ENCODE results near the gene MGAT3. TPM values are rescaled to one million over a fixed set of nuclear protein-coding genes. Genes with fewer than 3 reads are reported as not detected.

Gene MGAT3
- total and polyA plus RNA-seq, 2 of the 8 experiments (the other 6 are each of a cell fraction or from before 2014, with no cell fraction given), result 4.3 to 9.2 TPM

- 0 out of 2 replicates have a peak overlapping the region, but pooled peaks have one; percentile 27 for H2AK5ac ChIP-seq (ENCODE audit: low read depth, low read length)
- no peak overlapping the region for H3K18ac ChIP-seq (ENCODE audit: extremely low read depth, low read length)
- H3K4ac ChIP-seq (replicated peaks; ENCODE audit: insufficient read length, low read depth, low read length), result peak overlapping the region; percentile 95
- H3K9ac ChIP-seq (replicated peaks in 1 of 4; ENCODE audit: extremely low read depth in 1 of 4, low read depth in 3 of 4, low read length in 3 of 4), result no peak overlapping the region
- H3K79me2 ChIP-seq (ENCODE audit: control insufficient read depth in 1 of 2, insufficient read depth in 2 of 2, low read length in 2 of 2), result peaks cover 0 to 14% of the 10 kb centered on the region in 2 experiments; a peak in 2 of 4 replicates
- peak overlapping the region; percentile 22 for H4K8ac ChIP-seq (ENCODE audit: extremely low read depth, insufficient read depth, low read length)
- no peak overlapping the region for H4K5ac ChIP-seq (ENCODE audit: insufficient read length, low read depth, low read length)
- H2BK15ac ChIP-seq (ENCODE audit: low read length), result peak overlapping the region; percentile 21; the same call in 1 of the 2 replicates
- no peak for FAIRE-seq
- H3K27ac ChIP-seq (ENCODE audit: low read depth, low read length), result no peak overlapping the region
- peak overlapping the region; percentile 91 for H2BK12ac ChIP-seq (ENCODE audit: low read depth, low read length)
- H4K20me1 ChIP-seq (replicated peaks in 1 of 2; ENCODE audit: control insufficient read depth in 1 of 2, insufficient read depth in 2 of 2, low read length in 2 of 2), result peaks cover 3 to 13% of the 10 kb centered on the region in 2 experiments
- peaks cover 8% of the 10 kb centered on the region for H3K23me2 ChIP-seq (ENCODE audit: low read depth, low read length)
- H2BK20ac ChIP-seq (ENCODE audit: low read length), result 0 out of 2 replicates have a peak overlapping the region, but pooled peaks have one; percentile 21
- H3K14ac ChIP-seq (ENCODE audit: insufficient read length), result no peak overlapping the region
- ChIA-PET CTCF (ENCODE audit: partially characterized antibody) (interaction anchor here (0.6 to 21.9 kb wide), 49 partner anchors 12 to 1678 kb away, joined by 3 to 361 read pairs (median 4); partner anchors contain the start of gene MIEF1), POLR2A (ENCODE audit: partially characterized antibody) (interaction anchor here (0.5 to 3.6 kb wide), 4 partner anchors 11 to 800 kb away, joined by 3 to 61 read pairs (median 8); partner anchors contain the start of genes ATF4 and RPL3)
- H3K9me3 ChIP-seq (ENCODE audit: insufficient read depth in 2 of 2, low read depth in 1 of 2, low read length in 1 of 2), result no peaks in the 10 kb centered on the region
- peak overlapping the region; percentile 12 for H2BK120ac ChIP-seq (replicated peaks; ENCODE audit: low read depth, low read length)
- H3K79me1 ChIP-seq (ENCODE audit: low read depth, low read length), result 0 out of 2 replicates have a peak, but pooled peaks cover 3% of the 10 kb centered on the region
- 80% methylated on average over 12 of the region's 12 CpGs; no CpG with 5 or more reads in 1 of the 2 experiments for WGBS, 2 experiments (ENCODE audit: extremely low coverage in 1 of 2, insufficient coverage in 1 of 2, insufficient read length in 1 of 2, insufficient replicate concordance in 2 of 2, low coverage in 1 of 2, low lambda C conversion rate in 2 of 2, missing lambda C conversion rate in 1 of 2)
- no peak overlapping the region for H3K23ac ChIP-seq (ENCODE audit: insufficient read length)
- TF ChIP-seq BCL11A (IDR thresholded peaks at IDR 0.05; ENCODE audit: low read depth in 2 of 2, low read length in 2 of 2) (no peak), SAP30 (IDR thresholded peaks at IDR 0.05; ENCODE audit: insufficient read depth, insufficient replicate concordance, low read length) (no peak), SIN3A (conservative IDR thresholded peaks at IDR 0.05 in 1 of 2, IDR thresholded peaks at IDR 0.05 in 1 of 2; ENCODE audit: low read depth in 1 of 2, low read length in 2 of 2) (no peak), CTCF (IDR thresholded peaks at IDR 0.05; ENCODE audit: control extremely low read depth in 1 of 3, insufficient read depth in 1 of 3, low read depth in 1 of 3, low read length in 3 of 3) (peak in 2 of 3 experiments; percentile 12 to 21; a peak in 2 of 4 replicates), RBBP5 (IDR thresholded peaks at IDR 0.05; ENCODE audit: borderline replicate concordance, low read depth, low read length) (no peak), POLR2A (IDR thresholded peaks at IDR 0.05; ENCODE audit: control extremely low read depth in 1 of 2, low read depth in 2 of 2, low read length in 2 of 2) (no peak), SRF (IDR thresholded peaks at IDR 0.05; ENCODE audit: low read depth, low read length) (peak; percentile 41; the same call in 1 of the 2 replicates)
- H3K56ac ChIP-seq (replicated peaks; ENCODE audit: insufficient read length, low read depth, low read length), result no peak overlapping the region
- H4K91ac ChIP-seq (replicated peaks; ENCODE audit: insufficient read length, low read length), result peak overlapping the region; percentile 29
- no peaks in the 10 kb centered on the region for H3K27me3 ChIP-seq (replicated peaks in 1 of 4; ENCODE audit: control insufficient read depth in 3 of 4, extremely low read depth in 1 of 4, insufficient read depth in 3 of 4, low read length in 3 of 4)
- 0 out of 2 replicates have a peak overlapping the region, but pooled peaks have one; percentile 75 for H2AFZ ChIP-seq (ENCODE audit: low read length)
- no peak for DNase-seq (ENCODE audit: low read depth in 1 of 2, low spot score in 2 of 2)
- H2BK5ac ChIP-seq (ENCODE audit: low read depth, low read length), result peak overlapping the region; percentile 73; the same call in 1 of the 2 replicates
- H3K4me1 ChIP-seq (replicated peaks in 1 of 4; ENCODE audit: control insufficient read depth in 3 of 4, insufficient read depth in 4 of 4, low read length in 3 of 4), result peaks cover 15 to 48% (median 28%) of the 10 kb centered on the region in 4 experiments
- H3K36me3 ChIP-seq (ENCODE audit: control insufficient read depth in 2 of 4, insufficient read depth in 4 of 4, low read length in 3 of 4), result peaks cover 0 to 3% (median 0%) of the 10 kb centered on the region in 4 experiments; a peak in 1 of 8 replicates
- H3K4me2 ChIP-seq (ENCODE audit: insufficient read depth in 1 of 2, low read depth in 2 of 2, low read length in 2 of 2), result peak overlapping the region; percentile 48 to 74; a peak in 3 of 4 replicates
- peak overlapping the region in 1 of 4 experiments; percentile 48; a peak in 1 of 8 replicates for H3K4me3 ChIP-seq (ENCODE audit: extremely low read depth in 1 of 4, insufficient read depth in 2 of 4, low read depth in 3 of 4, low read length in 4 of 4)
These were observed 77.3 kb downstream of the MGAT3 start for GRCh38 chr22:39534092-39534506.

All from H1 (cell line).